DMS114 treated with DMSO at 0.1 percent for 48 hours (cell line): ENCODE data around the gene WDR82.
A peak's percentile ranks its signal among the peaks of the same experiment; 100 is the strongest.

ENCODE experiments used
- DNase-seq: peaks from one replicate; lab custom pipeline; 2025; ENCODE audit not compliant: unreplicated experiment; lab: John Stamatoyannopoulos, UW

WDR82 gene

GRCh38 chr3:52257911-52258310 lies 20.5 kb downstream of the WDR82 start:
- DNase-seq = no peak

DNA sequence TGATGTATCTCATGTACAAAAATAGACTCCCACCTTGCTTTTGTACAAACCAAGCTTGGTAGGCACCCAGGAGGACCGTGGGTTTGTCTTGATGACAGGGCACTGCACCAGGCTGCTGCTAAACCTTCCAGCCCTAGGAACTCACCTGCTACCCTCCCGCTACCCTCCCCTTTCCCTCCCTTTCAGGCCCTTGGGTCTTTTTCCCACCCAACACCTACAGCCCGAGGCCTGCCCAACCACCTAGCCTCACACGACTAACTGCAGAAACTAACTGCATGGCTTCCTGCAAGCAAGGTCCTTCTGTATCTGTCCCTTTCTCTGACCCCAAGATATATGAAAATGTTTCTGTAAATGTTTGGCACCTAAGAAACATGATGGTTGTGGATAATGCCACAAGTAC lies 21.8 kb downstream of the WDR82 start:
- no peak for DNase-seq

- no peak for DNase-seq
Measured at GRCh38 chr3:52256159-52256558, 22.3 kb downstream of the WDR82 start.

DNA sequence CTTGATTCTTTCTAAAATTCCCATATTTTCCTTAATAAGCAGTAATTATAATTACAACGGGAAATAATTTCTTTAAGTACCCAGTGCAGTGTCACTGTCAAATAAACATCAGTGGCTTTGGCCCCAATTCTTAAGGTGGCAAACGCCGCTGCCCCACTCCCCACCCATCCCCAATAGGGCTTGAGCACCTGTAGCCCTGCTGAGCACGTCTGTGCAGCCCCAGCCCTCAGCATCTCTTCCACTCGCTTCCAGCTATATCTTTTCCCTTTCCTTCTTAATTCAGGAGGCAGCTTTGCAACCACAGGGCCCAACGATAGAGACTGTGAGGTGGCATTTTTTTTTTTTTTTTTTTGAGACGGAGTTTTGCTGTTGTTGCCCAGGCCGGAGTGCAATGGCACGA lies 23.8 kb downstream of the WDR82 start:
- DNase-seq = no peak

GRCh38 chr3:52253314-52254304 lies 24.8 kb downstream of the WDR82 start:
- DNase-seq = no peak

DNA sequence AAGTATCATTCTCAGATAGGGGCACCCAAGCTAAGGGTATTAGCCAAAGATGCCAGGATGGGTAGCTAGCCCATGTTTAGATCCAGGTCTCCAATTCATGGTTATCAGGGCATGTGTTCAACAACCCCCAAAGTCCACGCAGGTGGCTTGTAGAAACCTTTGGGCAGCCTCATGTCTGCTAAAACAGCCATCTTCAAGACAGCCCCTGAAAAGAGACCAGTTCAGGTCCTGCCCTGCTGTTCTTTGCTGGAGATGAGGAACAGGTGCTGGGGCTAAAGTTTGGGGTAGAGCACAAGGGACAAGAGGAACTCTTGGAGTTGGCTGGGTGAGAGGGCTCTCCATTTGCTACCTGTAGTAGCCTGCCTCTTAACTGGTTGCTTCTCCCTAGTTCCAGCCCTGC lies 28.3 kb downstream of the WDR82 start:
- no peak for DNase-seq

DNA sequence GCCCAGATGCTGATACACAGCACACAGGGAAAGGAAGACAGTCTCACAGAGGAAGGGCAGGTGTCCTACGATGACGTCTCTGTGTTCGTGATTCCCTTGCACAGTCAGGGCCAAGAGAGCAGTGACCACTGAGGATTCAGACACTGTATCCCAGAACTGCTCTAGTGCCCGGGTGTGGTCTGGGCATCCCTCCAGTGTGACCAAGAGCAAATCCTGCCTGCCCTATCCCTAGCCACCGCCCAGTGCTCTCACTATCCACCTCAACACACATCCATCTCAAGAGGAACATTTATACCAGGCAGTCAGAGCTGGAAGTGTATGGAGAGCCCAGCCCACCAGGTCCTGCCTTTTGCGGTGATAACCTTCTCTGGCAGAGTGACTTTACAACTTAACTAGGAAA lies 28.8 kb downstream of the WDR82 start:
- DNase-seq = no peak

- no peak for DNase-seq
Measured at GRCh38 chr3:52248816-52249547, 29.5 kb downstream of the WDR82 start.

GRCh38 chr3:52248165-52248541 lies 30.3 kb downstream of the WDR82 start:
- no peak for DNase-seq

- no peak for DNase-seq
Measured at GRCh38 chr3:52247409-52248164, 30.9 kb downstream of the WDR82 start.

DNA sequence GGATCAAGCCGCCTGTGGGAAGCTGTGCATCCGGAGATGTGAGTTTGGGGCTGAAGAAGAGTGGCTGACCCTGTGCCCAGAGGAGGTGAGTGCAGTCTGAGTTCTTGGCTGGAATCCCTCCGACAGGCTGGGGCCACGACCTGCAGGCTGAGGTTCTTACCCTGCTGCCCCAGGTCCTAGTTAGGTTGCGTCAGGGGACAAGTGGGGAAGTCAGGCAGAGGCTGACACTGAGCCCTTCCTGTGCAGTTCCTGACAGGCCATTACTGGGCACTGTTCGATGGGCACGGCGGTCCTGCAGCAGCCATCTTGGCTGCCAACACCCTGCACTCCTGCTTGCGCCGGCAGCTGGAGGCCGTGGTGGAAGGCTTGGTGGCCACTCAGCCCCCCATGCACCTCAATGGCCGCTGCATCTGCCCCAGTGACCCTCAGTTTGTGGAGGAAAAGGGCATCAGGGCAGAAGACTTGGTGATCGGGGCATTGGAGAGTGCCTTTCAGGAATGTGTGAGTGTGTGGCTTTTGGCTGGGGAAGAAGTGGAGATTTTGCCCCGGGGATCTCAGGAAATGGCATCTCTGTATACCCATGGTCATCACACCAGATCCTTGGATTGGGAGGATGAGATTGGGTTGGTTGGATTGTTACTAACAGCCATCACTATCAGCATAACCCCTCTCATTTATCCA lies 31.6 kb downstream of the WDR82 start:
- no peak for DNase-seq

- no peak for DNase-seq
Measured at GRCh38 chr3:52246264-52246620, 32.2 kb downstream of the WDR82 start.

DNA sequence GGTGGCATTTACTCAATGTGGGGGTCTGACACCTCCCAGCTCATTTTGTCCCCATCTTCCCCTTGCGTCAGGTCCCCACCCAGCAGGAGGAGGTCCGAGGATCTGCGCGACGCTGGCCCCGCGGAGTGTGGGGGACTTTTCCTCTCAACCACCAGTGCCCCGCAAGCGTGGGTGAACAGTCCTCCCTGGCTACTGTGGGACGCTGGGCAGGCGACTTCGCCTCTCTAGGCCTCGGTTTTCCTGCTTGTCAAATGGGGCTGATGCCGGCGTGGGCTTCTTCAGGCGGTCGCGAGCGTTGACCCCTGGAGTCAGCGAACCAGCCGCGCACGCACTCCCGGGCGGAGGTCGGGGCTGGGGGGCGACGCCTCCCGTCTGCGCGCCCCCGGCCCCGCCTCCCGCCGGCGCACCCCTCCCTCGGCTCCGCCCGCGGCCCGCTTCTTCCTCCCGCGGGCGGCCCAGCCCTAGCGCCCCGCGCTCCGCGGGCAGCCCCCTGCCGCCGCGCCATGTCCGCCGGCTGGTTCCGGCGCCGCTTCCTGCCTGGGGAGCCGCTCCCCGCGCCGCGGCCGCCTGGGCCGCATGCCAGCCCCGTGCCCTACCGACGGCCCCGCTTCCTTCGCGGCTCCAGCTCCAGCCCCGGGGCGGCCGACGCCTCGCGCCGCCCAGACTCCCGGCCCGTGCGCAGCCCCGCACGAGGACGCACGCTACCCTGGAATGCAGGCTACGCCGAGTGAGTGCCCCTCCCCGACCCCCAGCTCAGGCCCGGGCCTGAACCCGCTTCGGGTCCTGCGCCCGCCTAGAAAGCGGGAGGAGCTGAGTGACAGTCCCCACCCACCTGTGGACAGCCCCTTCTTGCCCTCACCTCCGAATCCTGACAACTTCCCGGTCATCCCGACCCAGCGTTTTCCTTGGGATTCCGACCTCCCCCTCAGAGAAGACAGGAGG lies 32.9 kb downstream of the WDR82 start, which contains the start of gene PPM1M:
Gene PPM1M, plus strand, starts transcription at position 438 of the 942 bp plus-strand sequence. Its CDS starts 66 bp downstream, at position 504.
- DNase-seq = no peak

DNA sequence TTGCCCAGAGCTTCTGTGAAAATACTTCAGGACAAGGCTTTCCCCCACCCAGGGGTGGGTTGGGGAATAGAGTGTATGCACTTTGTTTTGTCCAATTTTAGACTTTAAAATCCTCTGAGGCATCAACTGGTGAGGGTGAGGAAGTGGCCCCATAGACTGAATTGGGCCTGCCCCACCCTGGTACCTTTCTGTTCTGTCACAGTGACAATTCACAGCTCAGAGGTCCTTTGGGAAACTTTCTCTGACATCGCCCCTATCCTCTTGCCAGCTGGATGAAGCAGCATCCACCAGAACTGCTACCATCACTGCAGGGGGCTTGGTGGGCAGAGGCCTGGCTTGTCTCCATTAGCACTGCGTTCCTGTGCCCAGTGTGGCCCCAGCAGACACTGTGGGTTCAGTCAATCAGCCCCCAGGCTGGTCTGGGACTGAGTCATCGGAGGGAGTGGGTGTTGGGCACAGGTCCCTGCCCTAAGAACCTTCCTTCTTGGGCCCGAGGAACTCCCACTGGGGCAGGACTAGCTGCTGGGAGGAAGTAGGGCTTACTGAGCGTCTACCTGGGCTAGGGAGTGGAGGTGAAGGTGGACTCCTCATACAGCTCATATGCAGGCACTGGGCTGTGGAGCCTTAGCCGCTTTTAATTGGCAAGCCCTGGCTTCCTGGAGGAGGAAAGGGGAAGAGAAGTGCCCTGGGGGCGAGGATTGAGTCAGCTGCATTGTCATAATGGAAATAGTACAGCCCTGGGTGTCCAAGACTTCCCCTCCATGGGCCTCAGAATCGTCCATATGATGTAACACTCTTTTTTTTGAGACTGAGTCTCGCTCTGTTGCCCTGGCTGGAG lies 34.4 kb downstream of the WDR82 start:
- DNase-seq = no peak

- no peak for DNase-seq
Measured at GRCh38 chr3:52242039-52242438, 36.4 kb downstream of the WDR82 start.

- no peak for DNase-seq
Measured at GRCh38 chr3:52240886-52241370, 37.5 kb downstream of the WDR82 start.

- DNase-seq = peak; percentile 37
Measured at GRCh38 chr3:52240059-52240885, 38.2 kb downstream of the WDR82 start.
